ENCODE measurements around the gene CGB5.
"Not testable (repeated sequence)": the region's sequence is repeated elsewhere in the genome, so short reads cannot be mapped to it uniquely, and the experiment has no call there.

The CGB5 gene

DNA sequence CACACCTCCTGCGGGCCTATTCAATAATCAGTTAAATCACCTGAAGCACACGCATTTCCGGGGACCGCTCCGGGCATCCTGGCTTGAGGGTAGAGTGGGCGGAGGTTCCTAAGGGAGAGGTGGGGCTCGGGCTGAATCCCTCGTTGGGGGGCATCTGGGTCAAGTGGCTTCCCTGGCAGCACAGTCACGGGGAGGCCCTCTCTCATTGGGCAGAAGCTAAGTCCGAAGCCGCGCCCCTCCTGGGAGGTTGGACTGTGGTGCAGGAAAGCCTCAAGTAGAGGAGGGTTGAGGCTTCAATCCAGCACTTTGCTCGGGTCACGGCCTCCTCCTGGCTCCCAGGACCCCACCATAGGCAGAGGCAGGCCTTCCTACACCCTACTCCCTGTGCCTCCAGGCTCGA is at the start of gene CGB5:
Gene CGB5, plus strand, starts transcription at position 301 of the 400 bp plus-strand sequence. CDS start 362 bp downstream, outside the sequence.
- not testable (repeated sequence) for FAIRE-seq

DNA sequence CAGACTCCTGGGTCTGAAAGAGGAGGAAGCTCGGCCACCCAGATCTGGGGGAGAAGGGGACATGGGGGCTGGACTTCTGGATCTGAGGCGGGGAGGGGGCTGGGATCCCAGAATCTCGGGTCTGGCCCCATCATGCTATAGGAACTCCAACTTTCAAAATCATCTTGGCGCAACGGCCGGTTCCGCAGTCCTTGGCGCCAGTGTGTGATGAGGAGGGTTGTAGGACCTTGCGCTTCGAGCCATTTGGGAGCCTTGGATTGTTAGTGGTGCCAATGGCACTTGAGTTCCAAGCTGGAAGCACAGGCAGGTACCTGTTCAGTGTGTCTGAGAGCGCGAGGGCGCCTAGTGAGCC is 49.6 kb upstream of the CGB5 start:
- no peak for FAIRE-seq

DNA sequence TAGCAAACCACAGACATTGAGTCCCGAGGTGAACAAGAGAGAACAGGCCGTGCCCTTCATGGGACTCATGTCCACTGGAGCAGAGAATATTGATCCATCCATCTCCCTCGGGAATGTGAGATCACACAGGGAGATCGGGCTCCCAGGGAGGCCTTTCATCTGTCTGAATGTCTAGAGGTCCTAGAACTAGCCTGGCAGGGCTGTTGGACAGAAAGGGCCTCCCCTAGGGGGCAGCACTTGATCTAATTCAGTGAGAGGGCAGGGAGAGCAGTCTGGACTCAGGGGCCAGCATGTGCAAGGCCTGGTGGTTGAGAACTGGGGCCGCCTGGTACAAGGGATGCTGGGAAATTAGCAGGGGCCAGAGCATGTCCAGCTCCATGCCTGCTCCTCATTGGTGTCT is 45.7 kb upstream of the CGB5 start:
- no peak for FAIRE-seq

DNA sequence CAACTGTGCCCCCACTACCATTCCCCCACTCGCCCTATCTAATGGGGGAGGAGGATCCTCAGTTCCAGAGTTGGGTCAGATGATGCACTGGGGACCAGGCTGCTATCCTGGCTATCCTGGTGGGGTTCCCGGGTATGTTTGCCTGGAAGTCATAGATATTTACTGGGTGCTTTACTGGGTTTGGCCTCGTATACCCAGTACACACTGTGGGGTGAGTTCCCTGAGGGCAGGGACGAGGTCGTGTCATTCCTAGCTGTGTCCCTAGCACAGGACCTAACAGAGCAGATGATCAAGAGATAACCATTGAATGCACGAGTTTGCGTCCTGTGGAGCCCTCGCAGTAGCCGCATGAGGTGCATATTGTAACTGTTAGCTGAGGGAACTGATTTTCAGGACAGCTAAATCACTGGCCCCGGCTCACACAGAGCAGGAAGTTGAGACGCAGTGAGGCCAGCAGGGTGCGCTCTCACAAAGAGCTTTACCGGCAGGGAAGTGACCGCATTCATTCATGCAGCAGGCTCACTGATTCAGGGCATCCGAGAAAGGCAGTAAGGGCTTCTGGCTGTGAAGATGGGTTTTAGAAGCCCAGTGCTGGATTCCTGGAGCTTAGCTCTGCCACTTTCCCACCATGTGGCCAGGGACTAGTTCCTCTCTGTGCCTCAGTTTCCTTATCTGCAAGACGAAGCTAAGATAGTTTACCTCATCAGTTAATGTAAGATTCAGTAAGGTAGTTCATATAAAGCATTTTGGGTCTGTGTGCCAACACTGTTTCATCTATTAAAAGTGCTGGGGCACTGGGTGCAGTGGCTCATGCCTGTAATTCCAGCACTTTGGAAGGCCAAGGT is 43.9 kb upstream of the CGB5 start:
- FAIRE-seq: no peak

DNA sequence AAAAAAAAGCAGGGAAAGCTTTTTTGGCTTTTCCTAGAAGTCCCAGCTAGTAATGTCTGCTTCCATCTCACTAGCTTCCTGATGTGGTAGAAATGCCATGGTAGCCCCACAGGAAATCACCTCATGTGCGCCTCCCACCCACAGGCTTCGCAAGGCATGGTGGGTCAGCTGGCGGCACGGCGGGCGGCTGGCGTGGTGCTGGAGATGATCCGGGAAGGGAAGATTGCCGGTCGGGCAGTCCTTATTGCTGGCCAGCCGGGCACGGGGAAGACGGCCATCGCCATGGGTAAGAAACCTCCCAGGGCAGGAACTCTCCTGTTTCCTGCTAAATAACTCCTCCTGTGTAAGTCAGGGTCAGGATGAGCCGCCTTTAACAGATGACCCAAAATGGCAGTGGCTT is 39.5 kb upstream of the CGB5 start:
- no peak for FAIRE-seq

DNA sequence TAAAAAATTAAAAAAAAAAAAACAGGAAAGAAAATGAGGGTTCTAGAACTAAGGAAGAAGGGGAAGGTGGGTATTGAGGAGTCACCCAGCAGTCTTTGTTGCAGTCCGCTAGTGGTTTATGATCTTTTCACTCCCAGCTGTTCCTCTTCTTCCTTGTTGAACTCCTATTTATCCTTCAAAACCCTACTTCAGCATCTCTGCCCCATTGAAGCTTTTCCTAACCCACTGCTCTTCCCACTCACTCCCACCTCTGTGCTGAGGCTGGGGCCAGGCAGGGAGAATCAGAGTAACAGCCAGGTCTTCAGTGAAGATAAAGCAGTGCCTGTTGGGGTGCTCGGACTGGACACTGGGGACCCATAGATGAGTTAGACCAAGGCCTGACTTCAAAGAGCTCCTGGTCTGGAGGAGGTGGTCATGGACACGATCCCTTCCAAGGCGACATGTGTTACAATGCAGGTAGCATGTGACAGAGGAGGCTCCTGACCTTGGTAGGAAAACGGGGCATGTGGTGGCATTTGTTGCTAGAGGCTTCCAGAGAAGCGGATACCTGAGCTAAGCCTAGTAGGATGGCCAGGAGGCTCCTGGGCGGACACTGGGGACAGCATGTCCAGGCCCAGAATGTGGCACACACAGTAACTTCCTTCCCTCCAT is 38.6 kb upstream of the CGB5 start:
- FAIRE-seq: no peak

DNA sequence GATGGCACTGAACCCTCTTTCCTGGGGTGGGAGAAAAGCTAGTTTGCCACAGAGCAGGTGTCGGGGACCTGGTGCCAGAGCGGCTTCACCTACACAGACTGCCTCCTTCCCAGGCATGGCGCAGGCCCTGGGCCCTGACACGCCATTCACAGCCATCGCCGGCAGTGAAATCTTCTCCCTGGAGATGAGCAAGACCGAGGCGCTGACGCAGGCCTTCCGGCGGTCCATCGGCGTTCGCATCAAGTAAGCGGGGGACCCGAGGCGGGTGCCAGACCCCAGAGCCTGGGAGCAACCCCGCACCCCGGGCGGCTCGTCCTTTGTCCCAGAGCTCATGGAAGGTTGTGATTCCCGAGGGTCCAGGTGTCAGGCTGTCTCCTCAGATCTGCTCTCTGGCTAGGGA is 36.7 kb upstream of the CGB5 start:
- FAIRE-seq: no peak

DNA sequence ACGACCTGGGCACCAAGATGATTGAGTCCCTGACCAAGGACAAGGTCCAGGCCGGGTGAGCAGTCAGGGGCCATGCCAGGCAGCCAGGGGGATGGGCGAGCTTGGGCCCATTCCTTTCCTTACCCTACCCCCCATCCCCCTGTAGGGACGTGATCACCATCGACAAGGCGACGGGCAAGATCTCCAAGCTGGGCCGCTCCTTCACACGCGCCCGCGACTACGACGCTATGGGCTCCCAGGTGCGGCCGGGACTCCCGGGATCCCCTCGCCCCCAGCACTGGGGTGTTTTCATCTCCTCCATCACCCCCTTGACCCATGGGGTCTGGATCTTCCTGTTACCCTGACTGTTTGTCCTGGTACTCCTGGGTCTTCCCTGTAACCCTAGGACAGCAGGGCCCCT is 33.8 kb upstream of the CGB5 start:
- FAIRE-seq: no peak

DNA sequence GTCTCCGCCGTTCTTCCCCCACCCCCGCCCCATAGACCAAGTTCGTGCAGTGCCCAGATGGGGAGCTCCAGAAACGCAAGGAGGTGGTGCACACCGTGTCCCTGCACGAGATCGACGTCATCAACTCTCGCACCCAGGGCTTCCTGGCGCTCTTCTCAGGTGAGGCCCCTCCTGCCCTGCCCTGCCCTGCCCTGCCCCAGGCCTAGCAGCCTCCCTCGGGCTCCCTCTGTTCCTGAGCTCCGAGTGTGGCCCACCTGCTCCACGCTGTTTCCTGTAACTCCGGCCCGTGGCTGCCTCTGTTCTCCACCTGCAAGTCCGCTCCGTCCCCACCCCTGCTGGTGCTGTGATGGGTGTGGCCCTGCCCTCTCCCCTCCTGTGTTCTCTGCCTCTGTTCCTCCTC is 33.2 kb upstream of the CGB5 start:
- no peak for FAIRE-seq

DNA sequence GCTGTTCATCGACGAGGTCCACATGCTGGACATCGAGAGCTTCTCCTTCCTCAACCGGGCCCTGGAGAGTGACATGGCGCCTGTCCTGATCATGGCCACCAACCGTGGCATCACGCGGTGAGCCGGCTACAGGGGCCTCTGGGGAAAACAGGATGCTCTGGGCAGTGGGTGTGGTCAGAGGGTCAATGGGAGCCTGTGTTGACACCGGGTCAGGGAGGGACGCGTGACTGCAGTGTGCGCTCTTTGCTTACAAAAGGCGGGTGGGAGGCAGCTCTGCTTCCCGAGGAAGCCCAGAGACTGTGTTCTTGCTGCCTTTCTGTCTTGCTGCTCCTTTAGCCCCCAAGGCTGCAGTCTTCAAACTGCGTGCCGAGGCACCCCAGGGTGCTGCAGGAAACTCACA is 32.5 kb upstream of the CGB5 start:
- FAIRE-seq: no peak

DNA sequence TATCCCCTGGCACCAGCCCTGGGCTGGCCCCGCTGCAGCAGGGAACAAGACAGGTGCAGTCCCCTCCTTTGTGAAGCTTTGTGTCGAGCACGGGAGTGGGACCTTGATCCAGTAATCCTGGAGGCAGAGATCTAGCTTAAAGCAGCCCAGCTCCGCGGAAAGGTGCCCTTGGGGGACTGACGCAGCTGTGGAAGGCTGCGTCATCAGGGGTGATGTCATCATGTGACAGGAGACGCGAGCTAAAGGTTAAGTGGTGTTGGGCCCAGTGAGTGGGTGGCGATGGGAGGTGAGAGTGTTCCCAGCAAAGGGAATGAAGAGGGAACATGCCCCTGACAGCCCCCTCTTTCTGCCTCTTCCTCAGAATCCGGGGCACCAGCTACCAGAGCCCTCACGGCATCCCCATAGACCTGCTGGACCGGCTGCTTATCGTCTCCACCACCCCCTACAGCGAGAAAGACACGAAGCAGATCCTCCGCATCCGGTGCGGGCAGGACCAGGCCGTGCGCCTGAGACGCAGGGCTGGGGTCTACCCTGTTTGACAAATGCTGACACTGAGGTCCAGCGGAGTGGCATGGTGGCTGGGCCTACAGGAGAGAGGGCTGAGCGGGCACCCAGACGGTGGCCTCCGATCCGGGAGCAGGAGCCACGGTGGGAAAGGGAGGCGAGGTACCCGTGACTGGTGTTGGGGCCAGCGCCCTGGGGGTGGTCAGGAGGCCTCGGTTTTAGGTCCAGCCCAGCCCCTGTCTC is 29.4 kb upstream of the CGB5 start:
- no peak for FAIRE-seq

DNA sequence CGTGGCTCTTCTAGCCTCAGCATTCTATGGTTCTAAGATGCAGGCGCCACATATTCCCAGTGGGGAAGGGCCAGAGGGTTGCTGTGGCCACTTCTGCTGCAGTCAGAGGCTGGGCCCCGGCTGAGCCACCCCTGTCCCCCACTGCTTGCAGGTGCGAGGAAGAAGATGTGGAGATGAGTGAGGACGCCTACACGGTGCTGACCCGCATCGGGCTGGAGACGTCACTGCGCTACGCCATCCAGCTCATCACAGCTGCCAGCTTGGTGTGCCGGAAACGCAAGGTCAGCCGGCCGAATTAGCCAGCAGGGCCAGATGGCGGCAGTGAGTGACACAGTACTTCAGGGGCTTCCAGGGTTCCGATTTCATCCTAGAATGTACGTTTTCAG is 28.8 kb upstream of the CGB5 start:
- no peak for FAIRE-seq

DNA sequence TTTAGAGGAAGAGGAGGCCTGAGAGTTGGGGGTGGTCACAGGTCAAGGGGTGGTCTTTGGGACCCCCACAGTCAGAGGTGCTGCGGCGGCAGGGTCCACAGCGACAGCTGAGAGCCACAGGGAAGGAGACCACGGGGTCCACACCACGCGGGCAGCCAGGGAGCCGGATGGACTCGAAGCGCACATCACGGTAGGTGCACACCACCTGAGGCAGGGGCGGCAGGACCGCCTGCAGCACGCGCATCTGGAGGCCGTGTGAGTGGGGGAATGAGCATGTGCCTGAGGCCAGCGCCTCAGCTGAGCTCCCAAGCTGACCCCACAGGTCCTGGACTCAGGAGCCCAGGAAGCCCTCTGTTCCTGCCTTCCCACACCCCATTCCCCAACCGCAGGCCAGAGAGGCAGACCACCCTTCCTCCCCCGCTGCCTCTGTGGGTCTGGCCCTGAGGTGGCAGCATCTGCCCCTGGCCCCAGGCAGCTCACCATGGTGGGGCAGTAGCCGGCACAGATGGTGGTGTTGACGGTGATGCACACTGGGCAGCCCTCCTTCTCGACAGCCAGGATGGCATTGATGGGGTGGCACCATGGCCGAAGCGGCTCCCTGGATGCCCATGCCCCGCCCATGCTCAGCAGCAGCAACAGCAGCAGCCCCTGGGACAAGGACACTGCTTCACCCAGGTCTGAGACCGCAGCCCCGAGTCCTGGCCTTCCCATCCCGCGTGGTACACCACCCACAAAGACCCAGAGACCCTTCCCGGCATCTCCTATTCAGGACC is 27.4 kb upstream of the CGB5 start:
- FAIRE-seq: no peak

DNA sequence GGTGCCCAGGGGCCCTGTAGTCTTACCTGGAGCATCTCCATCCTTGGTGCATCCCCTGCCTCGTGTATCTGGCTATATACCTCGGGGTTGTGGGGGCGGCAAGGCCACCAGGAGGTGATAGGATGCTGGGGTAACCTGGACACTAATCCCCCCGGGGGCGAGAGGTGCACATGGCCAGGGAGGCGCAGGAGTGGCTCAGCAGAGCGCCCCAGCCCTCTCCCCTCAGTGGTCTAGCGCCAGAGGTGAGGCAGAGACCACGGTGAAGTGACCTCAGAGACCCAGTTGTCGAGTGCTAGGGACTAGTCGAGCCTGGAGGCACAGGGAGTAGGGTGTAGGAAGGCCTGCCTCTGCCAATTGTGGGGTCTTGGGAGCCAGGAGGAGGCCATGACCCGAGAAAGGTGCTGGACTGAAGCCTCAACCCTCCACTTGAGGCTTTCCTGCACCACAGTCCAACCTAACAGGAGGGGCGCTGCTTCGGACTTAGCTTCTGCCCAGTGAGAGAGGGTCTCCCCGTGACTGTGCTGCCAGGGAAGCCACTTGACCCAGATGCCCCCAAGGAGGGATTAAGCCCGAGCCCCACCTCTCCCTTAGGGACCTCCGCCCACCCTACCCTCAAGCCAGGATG is 26.5 kb upstream of the CGB5 start, which contains the start of gene LHB:
Gene LHB, minus strand, starts transcription at position 51 of the 625 bp plus-strand sequence. Its CDS starts 10 bp downstream, at position 41.
- no peak for FAIRE-seq

DNA sequence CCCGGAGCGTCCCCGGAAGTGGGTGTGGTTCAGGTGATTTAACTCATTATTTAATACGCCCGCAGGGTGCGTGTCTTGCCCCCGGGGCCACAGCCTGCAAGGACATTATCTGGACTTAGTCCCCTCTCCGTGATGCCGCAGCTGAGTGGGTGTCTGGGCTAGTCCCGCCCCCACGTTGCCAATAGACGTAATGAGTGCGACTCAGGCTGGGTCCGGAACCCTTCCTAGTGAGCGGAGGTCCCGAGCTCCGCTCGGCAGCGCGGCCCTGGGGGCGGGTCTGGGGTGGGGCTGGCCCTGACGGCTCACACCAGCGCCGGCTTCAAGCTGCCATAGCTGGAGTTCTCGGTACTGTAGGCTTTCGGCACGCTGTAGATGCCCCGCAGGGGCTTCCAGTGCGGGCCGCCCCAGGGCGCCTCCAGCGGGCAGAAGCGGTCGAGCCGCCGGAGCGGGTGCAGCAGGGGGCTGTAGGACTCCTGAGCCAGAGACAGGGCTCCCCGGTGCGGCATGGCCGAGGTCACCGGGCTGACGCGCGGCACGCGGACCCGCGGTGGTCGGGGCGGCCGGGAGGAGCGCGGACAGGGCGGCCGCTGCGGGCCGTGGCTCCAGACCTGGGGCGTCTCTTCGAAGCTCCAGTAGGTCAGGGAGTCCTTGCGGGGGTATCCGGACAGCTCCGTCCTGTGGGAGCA is 25.8 kb upstream of the CGB5 start:
- FAIRE-seq: no peak

DNA sequence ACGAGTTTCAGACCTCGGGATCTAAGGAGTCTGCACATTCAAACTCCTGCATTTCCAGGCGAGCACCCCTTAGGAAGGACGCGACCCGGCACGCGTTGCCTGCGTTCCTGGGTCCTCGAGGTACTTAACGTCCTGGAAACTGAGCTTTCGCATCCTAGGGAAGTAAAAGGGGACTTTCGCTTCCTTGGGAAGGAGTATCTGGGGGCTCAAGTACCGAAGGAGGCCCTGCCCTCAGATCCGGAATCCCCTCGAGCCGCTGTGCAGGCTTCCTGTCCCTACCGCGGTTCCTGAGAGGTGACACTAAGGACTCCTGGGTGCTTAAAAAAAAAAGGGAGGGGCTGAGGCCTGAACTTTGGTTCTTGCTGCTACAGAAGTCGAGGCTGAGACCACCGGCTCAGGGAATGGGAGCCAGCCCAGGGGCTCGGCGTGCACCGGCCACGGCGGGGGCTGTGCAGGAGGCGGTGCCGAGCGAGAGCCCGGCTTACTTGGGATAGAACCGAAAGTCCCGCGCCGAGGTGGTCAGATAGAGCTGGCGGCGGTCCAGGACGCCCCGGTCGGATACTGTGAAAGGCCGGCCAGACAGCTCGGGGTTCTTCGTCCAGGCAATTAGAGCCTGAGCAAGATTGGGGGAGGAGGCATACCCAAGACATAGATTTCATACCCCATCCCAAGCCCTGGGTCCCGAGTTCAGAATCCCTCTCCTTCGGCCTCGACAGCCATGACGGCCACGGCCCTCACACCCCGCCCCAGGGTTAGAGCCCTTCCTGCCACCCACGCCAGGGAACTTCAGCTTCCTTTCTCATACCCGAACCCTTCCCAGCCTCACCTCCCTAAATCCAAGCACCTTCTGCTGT is 25.0 kb upstream of the CGB5 start:
- not testable (repeated sequence) for FAIRE-seq

DNA sequence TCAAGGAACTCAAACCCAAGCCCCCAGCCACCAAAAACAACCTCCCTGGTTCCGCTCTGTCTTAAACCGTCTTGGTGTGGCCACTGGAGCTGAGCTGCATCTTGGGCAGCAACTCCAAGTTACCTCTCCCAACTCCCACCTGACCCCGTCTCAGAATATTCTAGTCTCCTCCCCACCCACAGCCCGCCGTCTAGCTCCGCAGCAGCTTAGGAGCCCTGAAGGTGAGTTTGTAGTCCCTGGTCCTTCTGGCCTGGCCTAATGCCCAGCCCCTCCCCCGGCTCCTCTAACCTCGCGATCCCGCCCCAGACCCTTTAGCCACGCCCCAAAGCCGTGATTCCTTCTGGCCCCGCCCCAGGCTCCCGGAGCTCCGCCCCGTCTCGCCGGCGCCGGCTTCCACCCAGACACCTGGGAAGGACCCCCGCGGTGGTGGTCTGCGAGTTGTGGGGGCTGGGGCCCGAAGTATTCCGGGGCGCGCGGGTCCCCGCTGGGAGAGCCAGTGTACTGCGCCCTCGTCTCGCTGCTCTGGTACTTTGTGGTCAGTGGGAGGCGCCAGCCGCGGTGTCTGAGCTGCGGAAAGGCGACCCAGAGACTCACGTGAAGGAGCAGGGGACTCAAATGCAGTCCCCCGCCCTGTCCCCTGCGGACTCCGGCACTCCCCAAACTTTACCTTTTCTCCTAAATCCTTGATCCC is 24.3 kb upstream of the CGB5 start:
- FAIRE-seq: no peak

DNA sequence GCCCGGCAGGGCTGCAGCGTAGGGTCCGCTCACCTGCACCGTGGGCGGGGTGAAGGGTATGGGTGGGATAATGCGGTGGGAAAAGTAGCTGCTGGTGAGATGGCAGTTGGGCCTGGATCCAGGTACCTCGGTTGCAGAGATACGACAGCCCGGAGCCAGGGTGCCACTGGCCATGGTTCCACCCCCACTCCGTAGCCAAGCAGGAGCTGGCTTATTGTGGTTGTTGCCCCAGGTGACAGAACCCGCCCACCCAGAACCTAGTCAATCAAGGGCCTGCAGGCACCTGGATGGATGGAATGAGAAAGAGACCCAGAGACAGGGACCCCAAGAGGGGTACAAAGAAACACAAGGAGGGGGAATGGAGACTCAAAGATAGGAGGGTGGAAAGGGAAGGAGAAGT is 23.3 kb upstream of the CGB5 start:
- no peak for FAIRE-seq

DNA sequence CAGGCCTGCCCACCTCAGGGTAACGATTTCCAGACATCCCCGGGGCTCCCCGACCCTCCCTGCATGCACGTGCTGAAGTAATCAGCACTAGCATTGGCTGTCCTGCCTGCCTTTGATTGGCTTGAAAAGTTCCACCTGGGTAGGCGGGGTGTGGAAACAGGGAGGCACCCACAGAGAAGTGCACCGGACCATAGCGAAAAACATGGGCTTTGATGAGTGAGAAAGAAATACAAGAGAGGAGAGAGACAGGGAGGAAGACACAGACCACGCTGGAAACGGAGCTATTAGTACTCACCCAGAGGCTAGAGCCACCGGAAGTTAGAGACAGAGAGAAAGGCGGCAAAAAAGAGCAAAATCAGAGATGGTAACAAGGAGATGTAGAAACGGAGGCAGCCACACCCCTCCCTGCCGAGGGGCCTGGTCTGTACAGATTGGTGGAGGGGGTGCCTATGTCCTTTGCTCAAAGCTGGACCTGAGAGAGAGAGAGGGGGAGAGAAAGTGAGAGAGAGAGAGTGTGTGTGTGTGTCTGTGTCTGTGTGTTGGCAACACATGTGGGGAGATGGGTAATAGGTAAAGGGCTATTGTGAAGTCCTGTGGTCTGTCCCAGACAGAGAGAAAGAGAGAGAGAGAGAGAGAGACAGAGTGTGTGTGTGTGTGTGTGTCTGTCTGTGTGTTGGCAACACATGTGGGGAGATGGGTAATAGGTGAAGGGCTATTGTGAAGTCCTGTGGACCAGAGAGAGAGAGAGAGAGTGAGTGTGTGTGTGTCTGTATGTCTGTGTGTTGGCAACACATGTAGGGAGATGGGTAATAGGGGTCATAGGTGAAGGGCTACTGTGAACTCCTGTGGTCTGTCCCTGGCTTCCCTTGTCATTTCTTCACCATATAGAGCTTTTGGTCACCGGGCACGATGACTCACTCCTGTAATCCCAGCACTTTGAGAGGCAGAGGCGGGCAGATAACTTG is 22.4 kb upstream of the CGB5 start:
- FAIRE-seq: no peak
